IPS-NIHi7 (cell line): ENCODE data around the gene CMTM8.

Source experiments
- DNase-seq: peaks from one replicate; pipeline ENCODE4 v3.0.0; 2012; ENCODE audit warnings: mixed read lengths; ENCODE audit errors: extremely low spot score

The CMTM8 gene

DNA sequence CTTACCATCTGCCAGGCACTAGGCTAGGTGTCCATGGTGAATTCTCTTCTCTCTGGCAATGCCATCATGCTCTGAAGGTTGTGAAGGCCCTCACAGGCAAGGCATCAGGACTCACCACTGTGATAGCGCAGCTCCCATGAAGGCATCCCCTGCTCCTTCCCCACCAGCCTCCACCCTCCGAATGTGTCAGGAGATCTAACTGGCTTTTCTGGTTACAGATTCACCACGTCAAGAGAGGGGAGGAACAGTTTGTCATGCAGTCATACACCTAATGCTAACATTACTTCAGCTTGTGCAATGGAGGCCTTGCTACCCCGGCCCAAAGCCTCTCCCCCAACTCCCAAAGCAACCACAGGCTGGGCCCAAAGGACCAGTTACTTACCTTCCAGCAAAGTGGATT lies 8.9 kb upstream of the CMTM8 start:
- DNase-seq = no peak

DNA sequence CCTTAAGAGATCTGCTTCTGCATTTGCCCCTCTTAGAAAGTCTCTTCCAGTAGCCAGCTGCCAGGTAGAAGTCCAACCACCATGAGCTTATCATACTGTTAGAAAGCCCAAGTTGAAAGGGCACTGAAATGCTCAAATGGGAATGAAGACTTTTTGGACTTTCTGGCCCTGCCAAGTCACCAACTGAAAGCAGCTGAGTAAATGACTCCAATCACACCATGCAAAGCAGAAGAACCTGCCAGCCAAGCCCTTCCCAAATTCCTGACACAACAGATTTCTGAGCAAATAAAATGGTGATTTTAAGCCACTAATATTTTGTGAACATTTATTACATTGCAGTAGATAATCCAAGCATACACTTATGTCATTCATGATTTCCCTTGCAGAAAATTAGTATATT lies 2.1 kb upstream of the CMTM8 start:
- no peak for DNase-seq

GRCh38 chr3:32237670-32238452 lies 619 bp upstream of the CMTM8 start:
- peak; percentile 43 for DNase-seq

GRCh38 chr3:32239307-32240158 lies 1.1 kb downstream of the CMTM8 start:
- DNase-seq = peak; percentile 33

DNA sequence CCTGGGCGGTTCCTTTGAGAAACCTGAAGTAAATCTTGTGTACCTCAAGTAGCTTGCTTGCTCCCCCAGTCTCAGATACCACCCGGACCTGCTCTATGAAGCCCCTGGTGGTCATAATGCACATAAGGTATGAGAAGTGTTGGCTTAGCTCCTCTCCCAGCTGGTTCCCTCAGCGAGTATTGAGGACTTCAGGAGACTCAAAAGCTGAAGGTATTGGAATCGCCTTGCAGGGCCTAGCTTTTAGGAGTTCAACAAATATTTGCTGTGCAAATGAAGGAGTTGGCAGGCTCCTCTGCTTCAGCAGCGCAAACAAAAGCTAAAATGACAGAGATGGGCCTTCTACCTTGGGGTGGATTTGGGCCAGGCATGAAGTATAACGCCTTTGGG lies 1.7 kb downstream of the CMTM8 start:
- DNase-seq = peak; percentile 66

- DNase-seq = no peak
Observed at GRCh38 chr3:32241100-32241499, 2.6 kb downstream of the CMTM8 start.

- DNase-seq = no peak
Observed at GRCh38 chr3:32243519-32243918, 5.0 kb downstream of the CMTM8 start.

- no peak for DNase-seq
Observed at GRCh38 chr3:32245200-32245599, 6.7 kb downstream of the CMTM8 start.

GRCh38 chr3:32246079-32246675 lies 7.7 kb downstream of the CMTM8 start:
- no peak for DNase-seq

GRCh38 chr3:32249184-32249782 lies 10.8 kb downstream of the CMTM8 start:
- DNase-seq = no peak

DNA sequence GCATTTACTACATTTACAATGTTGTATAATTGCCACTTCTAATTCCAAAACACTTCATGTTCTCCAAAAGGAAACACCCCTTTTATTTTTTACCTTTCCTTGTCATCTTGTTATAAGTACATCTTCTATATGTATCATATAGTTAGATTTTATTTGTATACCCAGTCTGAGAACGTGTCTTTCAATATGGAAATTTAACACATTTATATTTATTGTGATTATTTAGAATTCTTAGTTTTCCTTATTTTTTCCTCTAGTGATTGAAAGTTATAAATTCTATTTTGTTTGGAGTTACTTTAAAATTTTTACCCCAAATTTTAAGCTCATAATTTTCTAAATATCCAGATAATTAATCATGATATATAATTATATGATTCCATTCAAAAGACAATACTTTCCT lies 15.8 kb downstream of the CMTM8 start:
- DNase-seq = no peak

DNA sequence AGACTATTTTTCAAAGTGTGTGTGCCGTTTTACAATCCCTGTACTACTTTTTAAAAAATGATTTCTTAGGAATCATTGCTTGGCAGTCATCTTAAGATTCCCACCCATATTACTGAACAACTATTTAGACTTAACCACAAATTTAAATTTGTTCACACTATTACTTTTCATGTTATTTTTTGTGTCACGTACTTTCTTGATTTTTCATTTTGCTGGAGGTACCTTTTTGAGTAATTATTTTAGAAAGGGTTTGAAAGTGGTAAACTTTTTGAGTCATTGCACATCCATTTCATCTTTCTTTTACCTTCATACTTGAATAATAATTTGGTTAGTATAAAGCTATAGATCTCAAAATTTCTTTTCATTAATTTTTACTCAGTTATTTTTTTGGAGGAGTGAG lies 16.9 kb downstream of the CMTM8 start:
- no peak for DNase-seq

DNA sequence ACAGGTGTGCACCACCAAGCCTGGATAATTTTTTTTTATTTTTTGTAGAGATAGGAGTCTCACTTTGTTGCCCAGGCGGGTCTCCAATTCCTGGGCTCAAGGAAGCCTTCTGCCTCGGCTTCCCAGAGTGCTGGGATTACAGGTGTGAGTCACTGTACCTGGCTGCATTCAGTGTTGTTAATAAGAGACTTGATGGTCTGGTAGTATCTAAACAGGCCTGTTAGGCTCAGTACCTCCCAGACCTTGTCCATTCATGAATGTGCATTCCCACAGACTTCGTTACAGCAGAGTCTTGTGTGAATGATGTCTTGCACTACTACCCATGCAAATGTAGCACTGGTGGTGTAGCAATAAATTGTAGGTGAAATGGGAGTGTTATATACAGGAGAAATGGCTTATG lies 17.7 kb downstream of the CMTM8 start:
- no peak for DNase-seq

- no peak for DNase-seq
Observed at GRCh38 chr3:32257042-32257441, 18.6 kb downstream of the CMTM8 start.

- DNase-seq = no peak
Observed at GRCh38 chr3:32257641-32258438, 19.4 kb downstream of the CMTM8 start.

DNA sequence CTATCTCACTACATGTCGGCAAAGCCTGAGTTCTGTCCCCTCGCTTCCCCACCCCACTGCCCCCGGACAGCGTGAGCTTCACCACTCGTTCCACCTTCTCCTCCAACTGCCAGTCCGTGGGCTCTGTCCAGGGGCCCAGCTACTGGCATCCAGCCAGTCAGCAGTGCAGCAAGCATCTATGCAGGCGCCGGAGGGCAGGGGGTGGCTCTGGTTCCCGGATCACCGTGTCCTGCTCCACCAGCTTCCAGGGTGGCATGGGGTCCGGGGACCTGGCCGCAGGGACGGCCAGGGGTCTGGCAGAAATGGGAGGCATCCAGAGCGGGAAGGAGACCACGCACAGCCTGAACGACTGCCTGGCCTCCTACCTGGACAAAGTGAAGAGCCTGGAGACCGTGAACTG lies 20.4 kb downstream of the CMTM8 start:
- DNase-seq = no peak

DNA sequence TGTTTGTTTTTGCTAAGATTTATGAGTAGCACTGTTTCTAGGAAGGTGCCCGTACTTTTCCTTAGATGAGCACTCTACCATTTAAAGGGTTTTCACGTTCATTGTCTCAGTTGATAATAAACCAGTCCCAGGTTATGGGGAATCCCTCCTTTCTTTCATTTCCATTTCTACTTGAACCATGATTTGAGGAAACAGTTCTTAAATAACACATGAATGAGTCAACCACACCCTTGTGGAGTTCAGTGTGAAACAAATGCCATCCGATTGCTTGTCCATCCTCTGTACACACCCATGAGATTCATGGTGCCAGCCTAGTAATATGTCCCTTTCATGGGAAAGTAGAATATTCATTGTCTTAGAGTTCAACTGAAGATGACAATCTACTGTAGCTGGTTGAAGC lies 23.1 kb downstream of the CMTM8 start:
- DNase-seq = no peak

DNA sequence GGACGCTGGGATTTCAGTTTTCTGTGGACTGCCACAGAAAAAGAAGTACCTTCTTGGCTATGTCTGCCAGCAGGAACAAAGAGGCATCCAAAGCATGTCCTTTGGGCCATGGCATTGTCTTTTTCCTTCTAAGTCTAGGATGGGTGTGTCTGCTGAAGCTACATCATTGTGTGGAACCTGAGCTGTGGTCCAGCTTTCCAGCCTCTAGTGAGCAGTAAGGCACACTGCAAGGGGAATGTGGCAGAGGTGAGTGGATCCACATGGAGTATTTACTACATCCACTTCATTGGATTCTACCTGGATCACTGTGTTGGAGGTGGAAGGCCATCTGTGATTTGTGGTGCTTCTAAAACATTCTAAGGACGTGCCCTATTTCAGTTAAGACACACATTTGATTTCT lies 23.7 kb downstream of the CMTM8 start:
- no peak for DNase-seq

GRCh38 chr3:32274306-32274705 lies 35.8 kb downstream of the CMTM8 start:
- DNase-seq = no peak

DNA sequence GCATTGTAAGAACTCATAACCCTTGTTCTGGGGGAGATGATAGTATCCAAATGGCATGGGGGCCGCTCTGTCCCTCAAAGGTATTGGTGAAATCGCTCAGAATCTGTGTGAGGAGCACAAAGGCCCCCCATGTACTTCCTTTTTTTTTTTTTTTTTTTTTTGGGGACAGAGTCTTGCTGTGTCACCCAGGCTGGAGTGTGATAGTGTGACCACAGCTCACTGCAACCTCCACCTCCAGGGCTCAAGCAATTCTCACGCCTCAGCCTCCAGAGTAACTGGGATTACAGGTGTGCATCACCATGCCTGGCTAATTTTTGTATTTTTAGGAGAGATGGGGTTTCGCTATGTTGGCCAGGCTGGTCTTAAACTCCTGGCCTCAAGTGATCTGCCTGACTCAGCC lies 37.0 kb downstream of the CMTM8 start:
- DNase-seq = no peak

DNA sequence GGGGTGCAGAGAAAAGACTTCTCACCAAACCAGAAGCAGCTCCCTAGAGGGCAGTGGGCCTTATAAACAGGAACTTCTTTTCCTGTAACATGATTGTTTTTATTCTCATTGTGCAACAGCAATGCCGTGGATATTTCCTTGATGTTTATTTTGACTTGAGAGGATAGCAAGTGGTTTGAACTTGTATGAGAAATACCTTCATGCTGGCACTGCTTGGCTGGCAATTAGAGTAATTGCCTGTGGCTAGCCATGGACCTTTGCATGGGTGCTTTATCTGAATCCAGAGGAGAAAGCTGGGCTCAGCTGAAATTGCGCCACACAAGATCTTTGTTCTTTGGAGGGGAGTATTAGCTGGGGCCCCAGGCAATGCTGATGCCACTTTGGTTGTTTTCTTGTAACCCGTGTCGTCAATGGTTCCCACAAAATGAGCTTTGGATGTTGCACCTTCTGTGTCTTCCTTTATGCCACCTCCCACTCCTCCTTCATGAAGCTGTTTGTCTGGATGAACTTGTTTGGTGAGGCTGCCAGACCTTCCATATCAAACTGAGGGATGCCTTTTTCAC lies 37.9 kb downstream of the CMTM8 start:
- DNase-seq = no peak
